K562 (cell line): ENCODE measurements around the gene SHLD1. TPM values are rescaled to one million over a fixed set of nuclear protein-coding genes. Genes with fewer than 3 reads are reported as not detected.

Experiments used
- BRD9 ChIP-seq: fragments of 450-650 bp; IDR thresholded peaks from 2 replicates; pipeline ENCODE4 v1.6.1; 2018; ENCODE audit warnings: low read depth; ENCODE audit not compliant: partially characterized antibody
- DDX20 ChIP-seq: fragments of 450-650 bp; IDR thresholded peaks from 2 replicates; pipeline ENCODE4 v1.6.1; 2016; ENCODE audit warnings: missing genetic modification characterization, low read depth, mild to moderate bottlenecking, missing compliant biosample characterization, moderate library complexity
- HCFC1 ChIP-seq: IDR thresholded peaks from 2 replicates; pipeline ENCODE4 v1.6.1; 2012; ENCODE audit warnings: low read depth, low read length, improper control_type of control experiment
- HLTF ChIP-seq: fragments of 450-650 bp; IDR thresholded peaks from 2 replicates; pipeline ENCODE4 v1.6.1; 2016
- LCOR ChIP-seq: sonication (generic); formaldehyde crosslinking; IDR thresholded peaks from 2 replicates; pipeline ENCODE4 v1.8.0; 2022; ENCODE audit warnings: mild to moderate bottlenecking, missing genetic modification reagents
- MCM3 ChIP-seq: fragments of 450-650 bp; IDR thresholded peaks from 2 replicates; pipeline ENCODE4 v1.6.1; 2016
- MYC ChIP-seq, 2 experiments: fragments of 250-450 bp in 1 of 2; sonication (Bioruptor Pico) in 1 of 2; IDR thresholded peaks; 2 replicates each; pipeline versions ENCODE4 v1.5.1 to v1.6.1; 2012 to 2021; ENCODE audit warnings: low read depth in 2 of 2, borderline replicate concordance in 1 of 2, improper control_type of control experiment in 1 of 2, low read length in 1 of 2, mild to moderate bottlenecking in 1 of 2, moderate library complexity in 1 of 2
- RBBP5 ChIP-seq: fragments of 200-600 bp; sonication (generic); IDR thresholded peaks from 2 replicates; pipeline ENCODE4 v1.6.1; 2012; ENCODE audit warnings: borderline replicate concordance, mild to moderate bottlenecking, low read length, control low read depth, inconsistent platforms; ENCODE audit not compliant: insufficient read depth, poor library complexity, severe bottlenecking
- RHOXF2B ChIP-seq: fragments of 250-450 bp; sonication (Bioruptor Pico); conservative IDR thresholded peaks from 2 replicates; pipeline ENCODE4 v1.5.1; 2021
- TOE1 ChIP-seq, 2 experiments: fragments of 450-650 bp in 1 of 2; sonication (generic) in 1 of 2; formaldehyde crosslinking in 1 of 2; IDR thresholded peaks; 2 replicates each; pipeline versions ENCODE4 v1.7.1 to v1.8.0; 2016 to 2022; ENCODE audit warnings: borderline replicate concordance in 2 of 2, mild to moderate bottlenecking in 2 of 2, antibody characterized with exemption in 1 of 2, inconsistent platforms in 1 of 2, low read depth in 1 of 2, missing genetic modification reagents in 1 of 2, moderate library complexity in 1 of 2
- ZNF431 ChIP-seq: sonication (generic); formaldehyde crosslinking; IDR thresholded peaks from 2 replicates; pipeline ENCODE4 v1.8.0; 2022; ENCODE audit warnings: mild to moderate bottlenecking, missing genetic modification reagents
- polyA plus RNA-seq, 8 experiments: library from polyadenylated mRNA; depleted of rRNA in 4 of 8; stranded (reverse) in 5 of 8; unstranded in 3 of 8; fragments of >200 nt; fragmentation: Nextera tagmentation in 2 of 8; fragmentation: Illumina TruSeq in 1 of 8; extraction: Ambion mirVana in 2 of 8; extraction: Trizol in 1 of 8; gene quantifications; 2 replicates each; pipeline versions ENCODE4 v1.2.1 to v1.2.3, GENCODE V29; 2011 to 2014; ENCODE audit warnings: inconsistent platforms in 1 of 8, missing spikeins in 1 of 8
- total RNA-seq, 7 experiments: library from RNA; depleted of rRNA in 6 of 7; stranded (reverse); fragments of >200 nt in 6 of 7; fragmentation: Illumina TruSeq in 2 of 7; extraction: Trizol in 2 of 7; gene quantifications; 2 replicates each; pipeline versions ENCODE4 v1.2.1 to v1.2.3, GENCODE V29; 2011 to 2021; ENCODE audit warnings: low replicate concordance in 1 of 7
- TF ChIP-seq, protein P1 (sequence below): fragments of 200-600 bp; sonication (generic); IDR thresholded peaks from one replicate; pipeline ENCODE4 v1.6.1; 2012; ENCODE audit warnings: mild to moderate bottlenecking, low read depth, low read length, inconsistent platforms
- TF ChIP-seq, protein P2 (sequence below): fragments of 450-650 bp; IDR thresholded peaks from 2 replicates; pipeline ENCODE4 v1.6.1; 2014; ENCODE audit warnings: low read depth, mild to moderate bottlenecking, moderate library complexity, borderline replicate concordance

Gene SHLD1
- total and polyA plus RNA-seq, 9 of the 15 experiments (the other 6 are each of a cell fraction or from before 2014, with no cell fraction given): 3.7 to 21.6 (median 8.2) TPM

DNA sequence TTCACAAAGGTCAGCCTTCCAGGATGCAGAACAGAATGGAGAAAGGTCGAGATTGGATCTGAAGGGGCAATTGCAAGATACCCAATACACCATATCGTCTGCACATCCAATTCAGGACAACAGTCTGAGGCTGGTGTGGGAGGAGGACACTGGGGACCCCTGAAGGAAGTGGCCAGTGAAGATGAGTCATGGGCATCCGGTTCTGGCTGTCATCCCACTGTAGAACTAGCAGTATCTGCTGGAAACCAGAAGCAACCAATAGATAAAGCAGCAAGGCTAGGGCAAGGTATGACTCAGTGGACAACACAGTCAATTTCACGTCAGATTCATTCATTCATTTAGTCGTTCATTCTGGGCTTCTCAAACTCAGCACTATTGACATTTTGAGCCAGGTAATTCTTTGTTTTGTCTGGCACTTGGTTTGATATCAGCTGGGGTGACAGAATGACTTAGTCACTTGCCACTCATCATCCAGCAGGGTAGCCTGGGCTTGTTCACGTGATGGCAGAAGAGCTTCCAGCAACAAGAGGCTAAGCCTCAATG, 30.3 kb upstream of the SHLD1 start (continued):
- TF ChIP-seq, protein P1, sequence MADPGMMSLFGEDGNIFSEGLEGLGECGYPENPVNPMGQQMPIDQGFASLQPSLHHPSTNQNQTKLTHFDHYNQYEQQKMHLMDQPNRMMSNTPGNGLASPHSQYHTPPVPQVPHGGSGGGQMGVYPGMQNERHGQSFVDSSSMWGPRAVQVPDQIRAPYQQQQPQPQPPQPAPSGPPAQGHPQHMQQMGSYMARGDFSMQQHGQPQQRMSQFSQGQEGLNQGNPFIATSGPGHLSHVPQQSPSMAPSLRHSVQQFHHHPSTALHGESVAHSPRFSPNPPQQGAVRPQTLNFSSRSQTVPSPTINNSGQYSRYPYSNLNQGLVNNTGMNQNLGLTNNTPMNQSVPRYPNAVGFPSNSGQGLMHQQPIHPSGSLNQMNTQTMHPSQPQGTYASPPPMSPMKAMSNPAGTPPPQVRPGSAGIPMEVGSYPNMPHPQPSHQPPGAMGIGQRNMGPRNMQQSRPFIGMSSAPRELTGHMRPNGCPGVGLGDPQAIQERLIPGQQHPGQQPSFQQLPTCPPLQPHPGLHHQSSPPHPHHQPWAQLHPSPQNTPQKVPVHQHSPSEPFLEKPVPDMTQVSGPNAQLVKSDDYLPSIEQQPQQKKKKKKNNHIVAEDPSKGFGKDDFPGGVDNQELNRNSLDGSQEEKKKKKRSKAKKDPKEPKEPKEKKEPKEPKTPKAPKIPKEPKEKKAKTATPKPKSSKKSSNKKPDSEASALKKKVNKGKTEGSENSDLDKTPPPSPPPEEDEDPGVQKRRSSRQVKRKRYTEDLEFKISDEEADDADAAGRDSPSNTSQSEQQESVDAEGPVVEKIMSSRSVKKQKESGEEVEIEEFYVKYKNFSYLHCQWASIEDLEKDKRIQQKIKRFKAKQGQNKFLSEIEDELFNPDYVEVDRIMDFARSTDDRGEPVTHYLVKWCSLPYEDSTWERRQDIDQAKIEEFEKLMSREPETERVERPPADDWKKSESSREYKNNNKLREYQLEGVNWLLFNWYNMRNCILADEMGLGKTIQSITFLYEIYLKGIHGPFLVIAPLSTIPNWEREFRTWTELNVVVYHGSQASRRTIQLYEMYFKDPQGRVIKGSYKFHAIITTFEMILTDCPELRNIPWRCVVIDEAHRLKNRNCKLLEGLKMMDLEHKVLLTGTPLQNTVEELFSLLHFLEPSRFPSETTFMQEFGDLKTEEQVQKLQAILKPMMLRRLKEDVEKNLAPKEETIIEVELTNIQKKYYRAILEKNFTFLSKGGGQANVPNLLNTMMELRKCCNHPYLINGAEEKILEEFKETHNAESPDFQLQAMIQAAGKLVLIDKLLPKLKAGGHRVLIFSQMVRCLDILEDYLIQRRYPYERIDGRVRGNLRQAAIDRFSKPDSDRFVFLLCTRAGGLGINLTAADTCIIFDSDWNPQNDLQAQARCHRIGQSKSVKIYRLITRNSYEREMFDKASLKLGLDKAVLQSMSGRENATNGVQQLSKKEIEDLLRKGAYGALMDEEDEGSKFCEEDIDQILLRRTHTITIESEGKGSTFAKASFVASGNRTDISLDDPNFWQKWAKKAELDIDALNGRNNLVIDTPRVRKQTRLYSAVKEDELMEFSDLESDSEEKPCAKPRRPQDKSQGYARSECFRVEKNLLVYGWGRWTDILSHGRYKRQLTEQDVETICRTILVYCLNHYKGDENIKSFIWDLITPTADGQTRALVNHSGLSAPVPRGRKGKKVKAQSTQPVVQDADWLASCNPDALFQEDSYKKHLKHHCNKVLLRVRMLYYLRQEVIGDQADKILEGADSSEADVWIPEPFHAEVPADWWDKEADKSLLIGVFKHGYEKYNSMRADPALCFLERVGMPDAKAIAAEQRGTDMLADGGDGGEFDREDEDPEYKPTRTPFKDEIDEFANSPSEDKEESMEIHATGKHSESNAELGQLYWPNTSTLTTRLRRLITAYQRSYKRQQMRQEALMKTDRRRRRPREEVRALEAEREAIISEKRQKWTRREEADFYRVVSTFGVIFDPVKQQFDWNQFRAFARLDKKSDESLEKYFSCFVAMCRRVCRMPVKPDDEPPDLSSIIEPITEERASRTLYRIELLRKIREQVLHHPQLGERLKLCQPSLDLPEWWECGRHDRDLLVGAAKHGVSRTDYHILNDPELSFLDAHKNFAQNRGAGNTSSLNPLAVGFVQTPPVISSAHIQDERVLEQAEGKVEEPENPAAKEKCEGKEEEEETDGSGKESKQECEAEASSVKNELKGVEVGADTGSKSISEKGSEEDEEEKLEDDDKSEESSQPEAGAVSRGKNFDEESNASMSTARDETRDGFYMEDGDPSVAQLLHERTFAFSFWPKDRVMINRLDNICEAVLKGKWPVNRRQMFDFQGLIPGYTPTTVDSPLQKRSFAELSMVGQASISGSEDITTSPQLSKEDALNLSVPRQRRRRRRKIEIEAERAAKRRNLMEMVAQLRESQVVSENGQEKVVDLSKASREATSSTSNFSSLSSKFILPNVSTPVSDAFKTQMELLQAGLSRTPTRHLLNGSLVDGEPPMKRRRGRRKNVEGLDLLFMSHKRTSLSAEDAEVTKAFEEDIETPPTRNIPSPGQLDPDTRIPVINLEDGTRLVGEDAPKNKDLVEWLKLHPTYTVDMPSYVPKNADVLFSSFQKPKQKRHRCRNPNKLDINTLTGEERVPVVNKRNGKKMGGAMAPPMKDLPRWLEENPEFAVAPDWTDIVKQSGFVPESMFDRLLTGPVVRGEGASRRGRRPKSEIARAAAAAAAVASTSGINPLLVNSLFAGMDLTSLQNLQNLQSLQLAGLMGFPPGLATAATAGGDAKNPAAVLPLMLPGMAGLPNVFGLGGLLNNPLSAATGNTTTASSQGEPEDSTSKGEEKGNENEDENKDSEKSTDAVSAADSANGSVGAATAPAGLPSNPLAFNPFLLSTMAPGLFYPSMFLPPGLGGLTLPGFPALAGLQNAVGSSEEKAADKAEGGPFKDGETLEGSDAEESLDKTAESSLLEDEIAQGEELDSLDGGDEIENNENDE: no peak
- TF ChIP-seq RHOXF2B: no peak
- no peak for TF ChIP-seq TOE1 (IDR thresholded peaks at IDR 0.05; ENCODE audit: borderline replicate concordance)
- 0 out of 2 replicates have a peak, but pooled peaks have one; percentile 40 for TF ChIP-seq TOE1 (CRISPR knock-in tag; IDR thresholded peaks at IDR 0.05; ENCODE audit: borderline replicate concordance, low read depth)
- TF ChIP-seq HLTF: no peak
- TF ChIP-seq RBBP5: peak; percentile 15
- TF ChIP-seq MYC (IDR thresholded peaks at IDR 0.05; ENCODE audit: low read depth, low read length): 0 out of 2 replicates have a peak, but pooled peaks have one; percentile 29
- no peak for TF ChIP-seq MYC (CRISPR knock-in tag; IDR thresholded peaks at IDR 0.05; ENCODE audit: borderline replicate concordance, low read depth)
- no peak for TF ChIP-seq HCFC1
- TF ChIP-seq, protein P2, sequence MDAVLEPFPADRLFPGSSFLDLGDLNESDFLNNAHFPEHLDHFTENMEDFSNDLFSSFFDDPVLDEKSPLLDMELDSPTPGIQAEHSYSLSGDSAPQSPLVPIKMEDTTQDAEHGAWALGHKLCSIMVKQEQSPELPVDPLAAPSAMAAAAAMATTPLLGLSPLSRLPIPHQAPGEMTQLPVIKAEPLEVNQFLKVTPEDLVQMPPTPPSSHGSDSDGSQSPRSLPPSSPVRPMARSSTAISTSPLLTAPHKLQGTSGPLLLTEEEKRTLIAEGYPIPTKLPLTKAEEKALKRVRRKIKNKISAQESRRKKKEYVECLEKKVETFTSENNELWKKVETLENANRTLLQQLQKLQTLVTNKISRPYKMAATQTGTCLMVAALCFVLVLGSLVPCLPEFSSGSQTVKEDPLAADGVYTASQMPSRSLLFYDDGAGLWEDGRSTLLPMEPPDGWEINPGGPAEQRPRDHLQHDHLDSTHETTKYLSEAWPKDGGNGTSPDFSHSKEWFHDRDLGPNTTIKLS: no peak
- no peak for TF ChIP-seq ZNF431 (CRISPR knock-in tag)
- TF ChIP-seq DDX20 (tag): no peak
- peak; percentile 73 for TF ChIP-seq BRD9
- no peak for TF ChIP-seq MCM3
- TF ChIP-seq LCOR (CRISPR knock-in tag): 0 out of 2 replicates have a peak, but pooled peaks have one; percentile 71
